GM12878 (cell line): ENCODE data around the gene SLC5A11.

ENCODE experiments used
- ATF3 ChIP-seq: IDR thresholded peaks from 2 replicates; pipeline ENCODE4 v1.6.1; 2011; ENCODE audit warnings: low read depth, mild to moderate bottlenecking, low read length, moderate library complexity, borderline replicate concordance; ENCODE audit errors: extremely low read depth
- CREM ChIP-seq: IDR thresholded peaks from 2 replicates; pipeline ENCODE4 v1.6.1; 2014; ENCODE audit warnings: antibody characterized with exemption, low read depth
- CTCF ChIP-seq, 3 experiments: IDR thresholded peaks in 2 of 3; conservative IDR thresholded peaks in 1 of 3; 2 replicates each; pipeline ENCODE4 v1.5.1; 2011; ENCODE audit warnings: low read depth in 3 of 3, low read length in 3 of 3, mild to moderate bottlenecking in 3 of 3, control low read depth in 2 of 3, moderate library complexity in 2 of 3, inconsistent platforms in 1 of 3, mixed read lengths in 1 of 3; ENCODE audit not compliant: control insufficient read depth in 2 of 3, insufficient read depth in 1 of 3; ENCODE audit errors: extremely low read depth in 1 of 3
- EP300 ChIP-seq, 2 experiments: fragments of 150-350 bp in 1 of 2; IDR thresholded peaks; 2 replicates each; pipeline ENCODE4 v1.6.1; 2011 to 2012; ENCODE audit warnings: low read depth in 2 of 2, low read length in 2 of 2, borderline replicate concordance in 1 of 2, improper control_type of control experiment in 1 of 2, inconsistent platforms in 1 of 2; ENCODE audit not compliant: control insufficient read depth in 1 of 2
- HDAC6 ChIP-seq: fragments of 200-600 bp; sonication (generic); IDR thresholded peaks from one replicate; pipeline ENCODE4 v1.8.0; 2017; ENCODE audit warnings: antibody characterized with exemption; ENCODE audit not compliant: unreplicated experiment
- JUNB ChIP-seq: IDR thresholded peaks from 2 replicates; pipeline ENCODE4 v1.6.1; 2016; ENCODE audit warnings: antibody characterized with exemption, mild to moderate bottlenecking
- MAX ChIP-seq: IDR thresholded peaks from 2 replicates; pipeline ENCODE4 v1.6.1; 2012; ENCODE audit warnings: low read depth, low read length, improper control_type of control experiment
- POLR2A ChIP-seq: IDR thresholded peaks from 2 replicates; pipeline ENCODE4 v1.6.1; 2011; ENCODE audit warnings: low read depth, mild to moderate bottlenecking, low read length
- REST ChIP-seq: IDR thresholded peaks from 2 replicates; pipeline ENCODE4 v1.6.1; 2012; ENCODE audit warnings: mild to moderate bottlenecking, low read depth, low read length
- SPI1 ChIP-seq: IDR thresholded peaks from 2 replicates; pipeline ENCODE4 v1.6.1; 2011; ENCODE audit warnings: low read depth, mild to moderate bottlenecking, low read length, moderate library complexity, borderline replicate concordance; ENCODE audit not compliant: insufficient read depth
- SRF ChIP-seq, 2 experiments: IDR thresholded peaks; 2 replicates each; pipeline ENCODE4 v1.6.1; 2011; ENCODE audit warnings: low read depth in 2 of 2, low read length in 2 of 2, mild to moderate bottlenecking in 1 of 2, moderate library complexity in 1 of 2
- TAF1 ChIP-seq: IDR thresholded peaks from 2 replicates; pipeline ENCODE4 v1.6.1; 2011; ENCODE audit warnings: mild to moderate bottlenecking, low read depth, low read length, borderline replicate concordance
- ZBED1 ChIP-seq: IDR thresholded peaks from 2 replicates; pipeline ENCODE4 v1.6.1; 2016; ENCODE audit warnings: borderline replicate concordance

- no peak for TF ChIP-seq CTCF (IDR thresholded peaks at IDR 0.05 in 2 of 3, conservative IDR thresholded peaks at IDR 0.05 in 1 of 3; ENCODE audit: control insufficient read depth in 2 of 3, extremely low read depth in 1 of 3, insufficient read depth in 1 of 3, low read depth in 3 of 3, low read length in 3 of 3)
- no peak for TF ChIP-seq SRF (IDR thresholded peaks at IDR 0.05; ENCODE audit: low read depth in 2 of 2, low read length in 2 of 2)
- no peak for TF ChIP-seq SPI1
- no peak for TF ChIP-seq POLR2A
- no peak for TF ChIP-seq ZBED1
- no peak for TF ChIP-seq REST
- TF ChIP-seq EP300 (IDR thresholded peaks at IDR 0.05; ENCODE audit: borderline replicate concordance in 1 of 2, control insufficient read depth in 1 of 2, low read depth in 2 of 2, low read length in 2 of 2), result no peak
- TF ChIP-seq CREM, result no peak
- TF ChIP-seq MAX, result no peak
- TF ChIP-seq JUNB, result no peak
- TF ChIP-seq TAF1, result no peak
- no peak for TF ChIP-seq ATF3
- TF ChIP-seq HDAC6, result no peak
Observed at GRCh38 chr16:24950275-24950674, 104.5 kb downstream of the SLC5A11 start.
